Stimulated activated CD4-positive, alpha-beta T cell treated with anti-CD3 and anti-CD28 coated beads, Interleukin-15, amount 100 ng/mL, for 24 hours (primary cell): ENCODE results near the gene AMFR.
"Not testable (repeated sequence)": the region's sequence is repeated elsewhere in the genome, so short reads cannot be mapped to it uniquely, and the experiment has no call there.

ENCODE experiments used
- DNase-seq: peaks from one replicate; pipeline ENCODE4 v3.0.0-alpha.2; 2020

Gene AMFR

DNA sequence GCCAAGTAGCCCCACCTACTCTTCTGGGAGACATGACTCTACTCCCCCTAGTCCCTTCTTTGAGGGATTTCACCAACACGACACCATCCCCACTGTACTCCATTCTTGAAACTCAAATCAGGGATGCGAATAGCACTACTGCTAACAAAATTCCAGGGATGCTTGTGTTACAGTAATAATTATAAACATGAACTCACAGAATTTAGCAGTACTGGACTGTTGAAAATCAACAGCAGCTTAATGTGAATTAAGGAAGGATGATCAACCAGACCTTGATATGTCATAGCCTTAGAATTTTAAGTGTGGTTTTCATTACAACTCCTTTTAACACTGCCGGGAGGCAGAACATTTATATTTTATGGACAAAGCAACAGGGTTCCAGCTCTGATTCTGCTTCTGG, 37.9 kb downstream of the AMFR start:
- DNase-seq, result no peak

DNA sequence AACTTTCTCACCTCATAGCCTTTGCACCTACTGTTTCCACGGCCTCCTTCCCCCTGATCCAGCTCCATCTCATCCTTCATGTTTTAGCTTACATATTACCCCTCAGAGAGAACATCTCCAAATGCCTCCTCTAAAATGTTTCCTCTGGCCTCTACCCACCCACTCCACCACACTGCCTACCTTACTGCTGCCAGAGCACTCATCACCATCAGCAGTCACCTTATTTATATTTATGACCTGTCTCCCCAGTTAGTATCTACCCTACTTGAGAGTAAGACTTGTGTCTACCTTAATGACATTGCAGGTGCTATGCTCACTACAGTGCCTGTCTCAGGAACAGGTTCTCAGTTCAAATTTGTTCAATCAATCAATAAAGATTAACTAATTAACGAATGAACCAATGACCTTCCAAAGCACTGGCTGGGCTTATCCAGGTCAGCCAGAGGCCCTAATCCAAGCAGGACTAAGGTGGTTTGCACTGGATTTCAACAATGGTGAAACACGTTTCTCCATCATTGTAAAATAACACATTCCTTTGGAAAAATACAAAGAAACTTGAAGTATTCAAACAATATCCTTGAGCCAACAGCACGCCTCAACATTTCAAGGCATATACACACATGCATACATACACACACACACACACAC, 41.1 kb downstream of the AMFR start:
- DNase-seq, result no peak

DNA sequence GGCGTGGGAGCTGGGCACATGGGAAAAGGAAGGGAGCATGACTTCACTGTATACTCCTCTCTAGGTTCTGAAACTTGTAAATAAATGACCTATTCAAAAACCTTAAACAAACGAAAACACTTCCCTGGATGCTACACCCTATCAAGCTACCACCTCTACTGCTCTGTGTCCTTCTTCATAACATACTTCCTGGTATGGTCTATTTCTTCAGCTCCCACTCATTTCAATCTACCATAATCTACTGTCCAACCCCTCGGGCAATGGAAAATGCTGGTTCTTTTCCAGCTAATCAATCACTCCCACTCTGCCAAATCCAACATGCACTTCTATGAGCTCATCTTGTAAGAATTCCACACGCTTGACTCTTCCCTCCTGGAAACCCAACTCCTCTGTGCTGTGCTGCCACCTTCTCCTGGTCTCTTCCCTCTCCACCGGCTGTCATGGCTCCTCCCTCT, 42.4 kb downstream of the AMFR start:
- no peak for DNase-seq

DNA sequence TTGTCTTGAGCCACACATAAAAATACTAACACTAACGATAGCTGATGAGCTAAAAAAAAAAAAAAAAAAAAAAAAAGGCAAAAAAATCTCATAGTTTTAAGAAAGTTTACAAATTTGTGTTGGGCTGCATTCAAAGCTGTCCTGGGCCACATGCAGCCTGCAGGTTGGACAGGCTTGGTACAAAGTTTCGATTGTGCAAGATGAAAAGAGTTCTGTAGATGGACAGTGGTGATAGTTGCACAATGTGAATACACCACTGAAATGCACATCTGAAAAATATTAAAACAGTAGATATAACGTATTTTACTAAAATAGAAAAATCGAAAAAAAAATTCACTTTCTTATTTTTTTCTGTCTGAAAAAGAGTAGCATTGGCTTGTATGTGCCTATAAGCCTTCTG, 42.9 kb downstream of the AMFR start:
- DNase-seq, result no peak

DNA sequence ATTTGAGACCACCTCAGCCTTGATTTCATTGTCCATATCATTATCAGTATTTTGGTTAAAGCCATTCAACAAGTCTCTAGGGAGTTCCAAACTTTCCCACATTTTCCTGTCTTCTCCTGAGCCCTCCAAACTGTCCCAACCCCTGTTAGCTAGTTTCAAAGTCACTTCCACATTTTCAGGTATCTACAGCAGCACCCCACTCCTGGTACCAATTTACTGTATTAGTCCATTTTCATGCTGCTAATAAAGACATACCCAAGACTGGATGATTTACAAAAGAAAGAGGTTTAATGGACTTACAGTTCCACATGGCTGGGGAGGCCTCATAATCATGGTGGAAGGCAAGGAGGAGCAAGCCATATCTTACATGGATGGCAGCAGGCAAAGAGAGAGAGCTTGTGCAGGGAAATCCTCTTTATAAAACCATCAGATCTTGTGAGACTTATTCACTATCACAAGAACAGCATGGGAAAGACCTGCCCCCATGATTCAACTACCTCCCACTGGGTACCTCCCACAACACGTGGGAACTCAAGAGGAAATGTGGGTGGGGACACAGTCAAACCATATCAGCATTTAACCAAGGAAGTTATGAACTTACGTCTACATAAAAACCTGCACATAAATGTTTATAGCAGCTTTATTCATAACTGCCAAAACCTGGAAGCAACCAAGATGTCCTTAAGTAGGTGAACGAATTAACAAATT, 44.4 kb downstream of the AMFR start:
- not testable (repeated sequence) for DNase-seq

DNA sequence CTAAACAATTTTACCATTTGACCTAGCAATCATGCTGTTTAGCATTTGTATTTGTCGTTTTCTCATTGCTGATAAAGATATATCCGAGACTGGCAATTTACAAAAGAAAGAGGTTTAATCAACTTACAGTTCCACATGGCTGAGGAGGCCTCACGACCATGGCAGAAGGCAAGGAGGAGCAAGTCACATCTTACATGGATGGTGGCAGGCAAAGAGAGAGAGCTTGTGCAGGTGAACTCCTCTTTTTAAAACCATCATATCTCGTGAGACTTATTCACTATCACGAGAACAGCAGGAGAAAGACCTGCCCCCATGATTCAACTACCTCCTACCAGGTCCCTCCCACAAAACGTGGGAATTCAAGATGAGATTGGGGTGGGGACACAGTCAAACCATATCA, 46.3 kb downstream of the AMFR start:
- not testable (repeated sequence) for DNase-seq

DNA sequence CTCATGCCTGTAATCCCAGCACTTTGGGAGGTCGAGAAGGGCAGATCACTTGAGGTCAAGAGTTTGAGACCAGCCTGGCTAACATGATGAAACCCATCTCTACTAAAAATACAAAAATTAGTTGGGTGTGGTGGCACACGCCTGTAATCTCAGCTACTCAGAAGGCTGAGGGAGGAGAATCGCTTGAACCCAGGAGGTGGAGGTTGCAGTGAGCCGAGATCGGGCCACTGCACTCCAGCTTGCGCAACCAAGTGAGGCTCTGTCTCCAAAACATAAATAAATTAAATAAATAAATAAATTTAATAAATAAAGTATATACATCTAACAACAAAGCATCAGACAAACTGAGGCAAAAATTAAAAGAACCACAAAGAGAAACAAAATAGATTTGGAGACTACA, 49.6 kb downstream of the AMFR start:
- DNase-seq, result not testable (repeated sequence)

DNA sequence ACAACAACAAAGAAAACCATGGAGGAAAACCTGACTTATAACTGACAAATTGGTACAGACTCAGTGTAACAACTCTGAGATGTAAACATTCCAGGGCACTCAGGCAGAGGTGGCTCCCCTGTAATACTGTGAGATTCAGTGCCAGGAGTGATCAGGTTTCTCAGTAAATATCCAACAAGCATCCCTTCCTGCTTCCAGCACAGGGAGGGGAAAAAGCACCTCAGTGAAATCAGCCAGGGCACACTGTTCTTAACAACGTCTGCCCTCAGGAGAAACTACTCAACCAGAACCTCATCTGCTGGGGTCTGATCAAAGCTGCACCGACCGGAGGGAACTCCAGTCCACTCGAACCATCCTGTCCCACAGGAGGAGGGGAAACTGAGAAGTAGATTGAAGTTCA, 52.3 kb downstream of the AMFR start:
- DNase-seq, result no peak

DNA sequence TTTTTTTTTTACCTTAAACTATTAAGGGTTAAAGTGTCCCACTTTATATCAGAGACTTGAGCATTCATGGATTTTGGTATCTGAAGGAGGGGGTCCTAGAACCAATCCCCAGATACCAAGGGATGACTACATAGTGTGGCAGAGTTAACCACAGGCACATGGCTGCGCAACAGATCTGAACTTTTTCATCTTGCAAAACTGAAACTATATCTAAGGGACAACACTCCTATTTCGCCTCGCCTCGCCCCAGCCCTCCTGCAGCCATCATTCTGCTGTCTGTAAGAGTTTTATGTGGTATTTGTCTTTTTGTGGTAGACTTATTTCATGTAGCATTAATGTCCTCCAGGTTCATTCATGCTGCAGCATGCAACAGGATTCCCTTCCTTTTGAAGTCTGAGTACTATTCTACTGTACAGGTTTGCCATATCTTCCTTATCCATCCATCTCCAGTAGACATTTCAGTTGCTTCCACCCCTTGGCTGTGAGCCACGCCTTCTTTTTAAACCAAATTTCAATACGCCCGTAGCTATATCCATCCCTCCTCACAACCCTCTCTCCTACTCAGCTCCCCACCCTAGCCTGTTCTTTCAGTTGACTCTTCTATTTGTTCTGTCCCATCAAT, 53.2 kb downstream of the AMFR start:
- no peak for DNase-seq

DNA sequence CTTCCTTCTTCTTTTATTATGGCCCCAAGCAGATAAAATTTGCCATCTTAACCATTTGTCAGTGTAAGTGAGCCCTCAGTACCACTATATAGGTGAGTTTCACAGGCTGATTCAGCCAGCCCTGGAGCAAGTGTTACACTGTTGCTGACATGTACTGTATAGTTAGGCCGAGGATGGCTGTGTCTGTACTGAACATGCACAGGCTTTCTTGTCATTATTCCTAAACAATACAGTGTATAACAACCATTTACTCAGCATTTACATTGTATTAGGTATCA, 53.7 kb downstream of the AMFR start:
- no peak for DNase-seq

DNA sequence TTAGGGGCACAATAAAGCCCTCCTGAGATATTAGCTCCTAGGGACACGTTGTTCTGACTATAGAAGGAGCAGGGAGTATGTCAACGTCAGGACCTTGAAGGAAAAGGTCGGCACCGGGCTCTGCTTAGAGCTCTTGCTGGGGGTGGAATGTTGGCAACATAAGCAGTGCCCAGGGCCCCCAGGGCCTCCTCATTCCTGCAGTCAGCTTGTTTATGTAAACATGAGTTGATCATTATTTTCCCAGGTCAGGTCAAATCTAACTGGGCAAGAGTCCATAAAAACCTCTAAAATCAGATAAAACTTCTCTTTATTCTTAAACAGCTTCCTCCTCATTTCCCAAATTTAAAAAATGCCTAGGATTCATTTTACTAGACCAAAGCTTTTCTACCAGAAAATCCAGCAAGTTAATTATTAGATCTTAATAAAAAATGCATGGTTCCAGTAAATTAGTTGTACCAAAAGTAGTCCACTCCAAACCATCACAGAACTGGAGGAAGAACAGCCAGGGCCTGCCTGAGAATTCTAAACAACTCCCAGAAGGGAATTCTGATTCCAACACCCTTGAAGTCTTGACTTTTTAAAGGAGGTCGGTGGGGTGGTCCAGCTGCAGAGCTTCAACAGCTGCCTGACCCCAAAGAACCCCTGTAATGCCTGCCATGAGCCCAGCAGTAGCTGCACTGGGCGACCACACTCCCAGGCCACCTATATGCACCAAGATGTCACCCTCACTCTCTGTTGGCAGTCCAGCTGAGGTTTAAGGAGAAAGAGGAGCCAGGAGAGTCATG, 54.3 kb downstream of the AMFR start:
- DNase-seq, result no peak

DNA sequence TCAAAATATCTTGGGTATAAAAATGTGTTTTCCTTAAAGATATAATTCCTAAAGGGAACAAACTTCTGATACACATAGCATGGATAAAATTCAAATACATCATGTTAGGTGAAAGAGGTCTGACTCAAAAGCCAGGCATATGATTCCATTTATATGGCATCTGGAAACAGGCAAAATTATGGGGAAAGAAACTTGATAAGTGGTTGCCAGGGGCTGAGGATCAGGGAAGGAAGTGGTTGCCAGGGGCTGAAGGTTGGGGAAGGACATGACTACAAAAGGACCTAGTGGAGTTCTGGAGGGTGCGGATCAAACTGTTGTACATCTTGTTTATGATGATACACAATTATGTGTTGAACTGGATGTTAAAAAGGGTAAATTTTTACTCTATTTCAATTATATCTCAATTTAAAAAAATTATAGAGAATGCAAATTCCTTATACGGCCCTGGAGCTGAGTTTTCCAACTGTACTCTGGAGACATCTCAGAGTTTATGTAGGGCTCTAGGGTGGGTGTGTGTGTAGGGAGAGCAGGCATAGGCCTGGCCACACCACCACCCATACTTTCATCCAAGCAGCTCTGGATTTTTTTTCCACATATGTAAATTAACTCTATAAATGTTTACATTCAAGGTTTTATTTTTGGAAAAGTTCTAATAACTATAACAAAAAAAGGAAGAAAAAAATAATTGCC, 55.0 kb downstream of the AMFR start:
- DNase-seq, result no peak

DNA sequence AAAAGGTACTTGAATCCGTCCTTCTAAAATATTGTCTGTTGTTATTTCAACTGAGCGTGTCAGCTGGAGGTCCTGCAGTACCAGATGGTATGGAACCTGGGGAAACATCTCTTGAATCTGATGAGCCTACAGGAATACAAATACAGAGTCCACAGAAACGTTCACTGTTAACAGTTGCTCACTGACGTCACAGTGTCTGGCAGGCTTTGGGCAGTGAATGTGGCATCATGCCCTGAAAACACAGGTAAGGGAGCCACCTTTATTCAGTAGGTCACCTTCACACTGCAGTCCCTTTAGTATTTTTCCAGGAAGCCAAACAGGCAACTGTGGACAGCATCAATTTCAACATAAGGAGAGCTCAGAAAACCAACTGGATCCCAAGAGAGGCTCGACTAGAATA, 56.1 kb downstream of the AMFR start:
- DNase-seq, result no peak

DNA sequence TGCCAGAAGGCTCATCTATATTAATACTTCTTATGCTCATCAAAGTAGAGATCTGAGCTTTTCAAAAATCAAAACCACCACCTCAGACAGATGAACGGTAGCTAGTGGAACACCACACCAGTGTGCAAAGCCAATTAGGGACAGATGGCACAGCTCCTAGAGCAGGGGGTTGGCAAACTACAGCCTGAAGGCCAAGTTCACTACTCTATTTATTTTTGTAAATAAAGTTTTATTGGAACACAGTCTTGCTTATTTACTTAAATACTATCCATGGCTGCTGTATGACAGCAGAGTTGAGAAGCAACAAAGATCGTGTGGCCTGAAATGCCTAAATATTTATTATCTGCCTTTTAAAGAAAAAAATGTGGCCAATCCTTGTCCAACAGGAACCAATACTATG, 56.8 kb downstream of the AMFR start:
- DNase-seq, result no peak

DNA sequence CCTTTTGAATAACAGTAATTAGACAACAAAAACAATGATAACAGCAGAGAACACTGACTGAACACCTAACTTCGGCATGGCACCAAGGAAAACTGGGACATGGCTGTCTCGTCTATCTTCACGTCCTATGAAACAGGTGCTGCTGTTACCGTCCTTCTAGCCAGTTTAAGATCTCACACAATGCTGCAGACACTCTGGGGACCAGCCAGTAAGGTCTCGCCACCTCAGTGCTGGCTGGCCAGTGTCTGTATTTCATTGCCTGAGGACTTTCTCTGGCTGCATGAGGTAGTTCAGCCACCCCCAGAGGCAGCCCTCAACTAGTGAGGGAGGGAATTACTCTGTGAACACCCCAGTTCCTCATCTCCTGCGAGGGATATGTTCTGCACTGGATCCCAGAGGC, 57.6 kb downstream of the AMFR start:
- no peak for DNase-seq

DNA sequence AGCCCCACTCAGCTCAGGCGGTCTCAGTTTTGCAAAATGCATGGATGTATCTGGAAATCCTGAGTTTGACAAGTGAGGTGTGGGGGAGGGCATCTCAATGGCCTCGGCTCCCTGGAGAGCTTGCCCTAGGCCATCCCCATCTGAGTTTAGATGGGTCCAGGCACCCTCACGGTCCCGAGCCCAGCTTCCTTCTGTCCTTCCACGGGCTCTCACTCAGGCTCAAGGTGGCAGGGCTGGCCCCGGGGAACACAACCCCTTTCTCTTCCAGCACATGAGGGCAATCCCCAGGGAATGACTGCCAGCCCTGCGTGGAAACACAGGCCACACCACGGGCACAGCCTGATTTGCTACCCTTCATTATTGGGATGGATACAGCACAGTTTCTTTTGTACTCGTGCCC, 58.4 kb downstream of the AMFR start:
- no peak for DNase-seq

DNA sequence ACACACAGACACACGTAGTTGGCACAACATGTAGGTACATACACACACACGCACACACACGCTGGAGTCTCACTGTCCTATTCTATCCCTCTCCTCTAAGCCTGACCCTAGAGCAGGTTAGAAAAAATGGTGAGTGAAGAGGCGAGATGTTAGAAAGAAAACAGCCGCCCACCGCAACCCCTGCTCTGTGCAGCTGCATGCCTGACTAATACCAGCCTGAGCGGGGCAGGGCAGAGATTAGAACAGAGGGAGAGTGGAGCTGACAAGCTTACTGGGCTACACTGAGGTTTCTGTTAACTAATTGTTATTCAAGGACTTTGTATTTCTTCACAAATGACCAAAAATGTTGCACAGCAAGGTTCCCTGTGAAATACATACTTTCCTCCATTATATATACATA, 59.8 kb downstream of the AMFR start:
- DNase-seq, result no peak

DNA sequence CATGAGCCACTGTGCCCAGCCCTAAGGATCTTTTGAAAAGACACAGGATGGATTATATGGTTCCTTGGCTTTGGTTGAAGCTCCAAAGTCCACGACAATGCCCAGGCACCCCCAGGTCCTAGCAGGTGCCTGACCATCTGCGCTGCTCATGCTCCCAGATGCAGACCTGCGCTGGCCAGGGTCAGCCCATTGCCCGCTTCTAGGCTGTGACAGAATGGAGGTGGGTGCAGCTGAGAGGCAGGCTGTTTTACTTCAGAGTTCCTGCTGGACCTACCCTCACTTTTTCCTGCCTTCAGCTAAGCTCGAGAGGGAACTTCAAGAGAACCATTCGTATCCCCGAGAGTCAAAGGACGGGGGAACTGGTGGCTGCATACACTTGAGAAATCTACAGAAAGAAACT, 60.5 kb downstream of the AMFR start:
- DNase-seq, result no peak

DNA sequence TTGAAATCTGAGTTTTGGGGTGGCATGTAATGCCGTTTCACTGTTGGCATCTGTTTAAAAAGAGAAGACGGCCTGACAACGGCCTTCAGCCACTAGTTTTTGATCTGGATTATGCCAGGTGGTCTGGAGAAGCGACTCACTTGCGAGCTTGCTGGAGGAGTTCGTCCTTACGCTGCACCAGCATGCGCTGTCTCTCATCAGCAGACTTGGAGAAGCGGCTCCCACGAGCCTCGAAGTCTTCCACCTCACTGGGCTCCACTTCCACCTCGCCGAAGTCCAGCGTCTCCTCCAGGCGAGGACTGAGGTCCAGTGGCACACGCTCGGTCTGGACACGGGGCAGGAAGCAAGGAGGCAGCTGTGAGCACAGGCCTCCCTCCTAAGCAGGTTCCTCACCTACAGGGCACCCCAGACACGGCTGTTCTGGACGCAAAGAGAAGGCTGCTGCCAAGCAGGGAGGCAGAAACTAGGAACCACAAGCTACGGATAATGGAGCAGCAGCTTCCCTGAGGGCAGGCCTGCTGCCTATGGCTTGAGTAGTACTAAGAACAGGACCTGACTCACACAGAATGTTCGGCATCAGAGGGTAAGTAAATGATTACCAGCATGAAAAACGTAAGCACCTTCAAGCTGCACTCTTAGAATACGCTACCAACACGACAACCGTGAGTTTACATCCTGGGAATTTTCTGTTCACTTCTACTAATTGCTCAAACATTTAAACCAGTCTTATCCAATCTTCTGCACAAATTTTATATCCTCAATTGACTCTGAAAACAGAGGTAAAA, 61.4 kb downstream of the AMFR start:
- DNase-seq, result no peak

DNA sequence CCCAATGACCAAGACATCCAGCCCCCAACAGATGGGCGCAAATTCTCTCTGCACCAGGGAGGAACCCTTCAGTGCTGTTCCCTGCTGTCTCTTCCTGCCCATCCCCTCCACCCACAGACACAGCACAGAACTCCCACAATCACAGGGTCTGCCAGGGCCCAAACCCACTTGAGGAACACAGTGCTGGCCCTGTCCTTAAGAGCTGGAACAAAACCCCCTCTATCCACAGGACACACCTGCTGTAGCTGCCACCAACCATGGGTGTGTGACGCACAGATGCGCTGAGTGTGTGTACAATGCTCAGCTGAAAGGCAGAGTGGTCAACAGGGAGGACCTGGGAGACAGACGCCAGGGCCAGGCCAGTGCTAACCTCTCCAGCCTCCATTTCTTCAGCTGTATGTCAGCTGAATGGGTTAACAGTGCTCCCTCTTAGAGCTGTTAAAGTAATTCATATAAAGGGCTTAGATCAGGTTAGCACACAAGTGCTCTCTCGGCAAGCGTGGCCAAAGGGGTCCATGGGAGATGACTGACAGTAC, 62.1 kb downstream of the AMFR start:
- no peak for DNase-seq

DNA sequence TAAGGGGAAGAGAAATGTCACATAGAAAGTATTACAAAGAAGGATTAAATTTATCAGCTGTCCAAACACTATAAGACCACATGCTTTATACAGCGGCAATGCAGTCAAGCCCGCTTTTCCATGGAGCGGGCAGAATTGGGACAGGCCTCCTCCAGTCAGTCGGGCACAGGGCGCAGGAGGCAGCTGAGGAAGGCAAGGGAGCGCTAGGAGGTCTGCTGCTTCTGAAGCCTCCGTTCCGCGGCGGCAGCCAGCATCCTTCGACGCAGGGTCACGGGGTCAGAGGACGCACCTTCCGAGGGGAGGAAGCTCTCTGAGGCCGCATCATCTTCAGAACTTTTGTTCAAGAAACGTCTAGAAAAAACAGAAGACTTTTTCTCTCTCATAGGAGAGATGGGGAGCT, 62.6 kb downstream of the AMFR start:
- no peak for DNase-seq

DNA sequence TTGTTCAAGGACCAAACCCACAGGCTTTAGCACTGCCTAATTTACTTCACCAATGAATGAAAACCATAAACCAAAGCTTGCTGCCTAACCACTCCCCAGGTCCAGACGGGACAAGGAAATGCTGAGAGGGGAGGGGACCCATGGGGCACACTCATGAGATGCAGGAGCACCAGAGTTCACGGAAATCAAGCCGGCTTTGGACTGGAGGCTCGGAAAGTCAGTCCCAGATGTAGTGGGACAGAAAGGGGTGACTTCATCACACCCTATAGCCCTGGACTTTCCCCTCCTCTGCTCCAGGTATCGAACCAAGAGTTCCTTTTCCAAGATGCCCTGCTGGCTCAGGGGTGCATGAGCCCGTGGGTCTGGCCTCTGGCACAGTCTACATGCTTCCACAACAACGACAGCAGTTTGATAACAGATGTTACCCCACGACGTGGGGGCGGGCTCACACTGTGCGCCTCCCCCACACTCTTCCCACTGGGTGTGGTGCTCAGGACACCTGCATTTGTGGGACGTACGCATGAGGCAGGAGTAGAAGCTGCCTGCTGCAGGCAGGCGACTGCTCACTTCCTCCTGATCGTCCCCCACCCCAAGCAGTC, 63.2 kb downstream of the AMFR start:
- no peak for DNase-seq
